Amygdala (tissue), 56 donors: Measurements from ENCODE around the gene ARID4A.
"Not testable (repeated sequence)": the region's sequence is repeated elsewhere in the genome, so short reads cannot be mapped to it uniquely, and the experiment has no call there.

Source experiments
- DNase-seq, 56 donors: peaks; one replicate each; lab custom pipeline; 2025; lab: John Stamatoyannopoulos, UW

The ARID4A gene, protein sequence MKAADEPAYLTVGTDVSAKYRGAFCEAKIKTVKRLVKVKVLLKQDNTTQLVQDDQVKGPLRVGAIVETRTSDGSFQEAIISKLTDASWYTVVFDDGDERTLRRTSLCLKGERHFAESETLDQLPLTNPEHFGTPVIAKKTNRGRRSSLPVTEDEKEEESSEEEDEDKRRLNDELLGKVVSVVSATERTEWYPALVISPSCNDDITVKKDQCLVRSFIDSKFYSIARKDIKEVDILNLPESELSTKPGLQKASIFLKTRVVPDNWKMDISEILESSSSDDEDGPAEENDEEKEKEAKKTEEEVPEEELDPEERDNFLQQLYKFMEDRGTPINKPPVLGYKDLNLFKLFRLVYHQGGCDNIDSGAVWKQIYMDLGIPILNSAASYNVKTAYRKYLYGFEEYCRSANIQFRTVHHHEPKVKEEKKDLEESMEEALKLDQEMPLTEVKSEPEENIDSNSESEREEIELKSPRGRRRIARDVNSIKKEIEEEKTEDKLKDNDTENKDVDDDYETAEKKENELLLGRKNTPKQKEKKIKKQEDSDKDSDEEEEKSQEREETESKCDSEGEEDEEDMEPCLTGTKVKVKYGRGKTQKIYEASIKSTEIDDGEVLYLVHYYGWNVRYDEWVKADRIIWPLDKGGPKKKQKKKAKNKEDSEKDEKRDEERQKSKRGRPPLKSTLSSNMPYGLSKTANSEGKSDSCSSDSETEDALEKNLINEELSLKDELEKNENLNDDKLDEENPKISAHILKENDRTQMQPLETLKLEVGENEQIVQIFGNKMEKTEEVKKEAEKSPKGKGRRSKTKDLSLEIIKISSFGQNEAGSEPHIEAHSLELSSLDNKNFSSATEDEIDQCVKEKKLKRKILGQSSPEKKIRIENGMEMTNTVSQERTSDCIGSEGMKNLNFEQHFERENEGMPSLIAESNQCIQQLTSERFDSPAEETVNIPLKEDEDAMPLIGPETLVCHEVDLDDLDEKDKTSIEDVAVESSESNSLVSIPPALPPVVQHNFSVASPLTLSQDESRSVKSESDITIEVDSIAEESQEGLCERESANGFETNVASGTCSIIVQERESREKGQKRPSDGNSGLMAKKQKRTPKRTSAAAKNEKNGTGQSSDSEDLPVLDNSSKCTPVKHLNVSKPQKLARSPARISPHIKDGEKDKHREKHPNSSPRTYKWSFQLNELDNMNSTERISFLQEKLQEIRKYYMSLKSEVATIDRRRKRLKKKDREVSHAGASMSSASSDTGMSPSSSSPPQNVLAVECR

DNA sequence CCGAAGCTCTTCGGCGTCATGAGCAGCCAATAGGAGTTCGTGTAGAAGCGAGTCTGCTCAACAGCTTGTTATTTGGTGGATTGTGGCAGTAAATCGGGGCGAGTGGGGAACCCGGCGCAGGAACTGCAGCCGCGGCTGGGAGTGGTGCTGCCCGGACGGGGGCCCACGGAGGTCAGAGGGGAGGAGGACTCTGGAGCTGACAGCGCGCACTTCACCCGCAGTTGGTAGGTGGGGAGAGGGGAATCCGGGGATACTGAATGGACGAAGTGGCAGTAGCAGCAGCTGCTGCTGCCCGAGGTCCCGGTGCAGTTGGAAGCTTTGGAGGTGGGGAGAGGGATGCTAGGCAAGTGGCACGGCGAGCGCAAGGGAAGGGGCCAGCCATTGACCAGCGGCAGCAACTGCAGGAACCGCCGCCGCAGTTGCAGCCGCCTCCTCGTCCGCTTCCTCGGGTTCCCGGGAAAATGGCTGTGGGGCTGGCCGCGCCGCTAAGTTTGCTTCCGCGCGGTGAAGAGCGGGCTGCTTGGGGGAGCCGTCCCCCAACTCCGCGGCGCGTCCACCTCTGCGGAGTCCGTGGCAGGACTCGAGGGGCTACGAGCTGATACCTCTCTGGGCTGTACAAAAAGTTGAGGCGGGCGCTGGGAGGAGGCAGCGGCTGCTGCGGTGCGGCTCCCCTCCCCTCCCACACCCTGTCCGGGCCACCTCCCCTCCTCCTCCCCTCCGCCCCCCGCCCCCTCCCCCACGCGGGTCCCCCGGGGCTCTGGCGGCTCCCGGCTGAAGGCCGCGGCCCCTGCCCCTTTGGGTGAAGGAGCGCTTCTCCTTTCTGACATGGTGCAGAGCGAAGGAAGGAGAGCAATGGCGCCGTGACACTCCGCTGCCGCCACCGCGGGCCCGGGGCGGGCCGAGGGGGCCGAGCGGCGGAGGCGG is at the start of gene ARID4A:
ARID4A (plus strand) TSS at position 79 of the 924 bp plus-strand sequence. CDS start 1,300 bp downstream, outside the sequence.
- peak in 36 of 56 donors; percentile 9 to 99 (median 94) for DNase-seq

DNA sequence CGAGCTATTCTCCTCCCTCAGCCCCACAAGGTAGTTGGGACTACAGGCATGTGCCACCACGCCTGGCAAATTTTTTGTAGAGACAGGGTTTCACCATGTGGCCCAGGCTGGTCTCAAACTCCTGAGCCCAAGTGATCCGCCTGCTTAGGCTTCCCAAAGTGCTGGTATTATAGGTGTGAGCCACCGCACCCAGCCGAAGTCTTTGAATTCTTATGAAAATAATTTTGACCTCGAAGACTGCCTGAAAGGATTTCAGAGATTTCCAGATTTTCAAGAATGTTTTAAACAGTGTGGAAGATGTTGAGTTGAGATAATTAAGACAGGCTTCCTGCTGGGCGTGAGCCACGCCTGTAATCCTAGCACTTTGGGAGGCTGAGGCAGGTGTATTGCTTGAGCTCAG is 48.7 kb upstream of the ARID4A start:
- no peak for DNase-seq

DNA sequence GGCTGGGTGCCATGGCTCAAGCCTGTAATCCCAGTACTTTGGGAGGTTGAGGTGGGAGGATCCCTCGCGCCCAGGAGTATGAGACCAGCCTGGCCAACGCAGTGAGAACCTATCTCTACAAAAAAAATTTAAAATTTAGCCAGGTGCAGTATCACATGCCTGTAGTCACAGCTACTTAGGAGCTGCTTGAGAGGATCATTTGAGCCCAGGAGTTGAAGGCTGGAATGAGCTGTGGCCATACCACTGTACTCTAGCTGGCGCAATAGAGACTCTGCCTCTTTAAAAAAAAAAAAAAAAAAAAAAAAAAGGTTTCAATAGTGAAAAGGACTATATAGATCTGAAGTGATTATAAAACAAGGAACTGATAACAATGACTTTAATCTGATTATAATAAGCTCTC is 40.2 kb upstream of the ARID4A start:
- DNase-seq: no peak

DNA sequence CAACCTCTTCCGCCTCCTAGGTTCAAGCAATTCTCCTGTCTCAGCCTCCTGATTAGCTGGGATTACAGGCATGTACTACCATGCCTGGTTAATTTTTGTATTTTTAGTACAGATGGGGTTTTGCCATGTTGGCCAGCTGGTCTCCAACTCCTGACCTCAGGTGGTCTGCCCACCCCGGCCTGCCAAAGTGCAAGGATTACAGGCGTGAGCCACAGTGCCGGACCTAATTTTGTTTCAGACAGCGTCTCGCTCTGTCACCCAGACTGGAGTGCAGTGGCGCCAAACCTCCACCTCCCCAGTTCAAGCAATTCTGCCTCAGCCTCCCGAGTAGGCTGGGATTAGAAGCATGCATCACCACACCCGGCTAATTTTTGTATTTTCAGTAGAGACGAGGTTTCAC is 36.4 kb upstream of the ARID4A start:
- DNase-seq: not testable (repeated sequence)

DNA sequence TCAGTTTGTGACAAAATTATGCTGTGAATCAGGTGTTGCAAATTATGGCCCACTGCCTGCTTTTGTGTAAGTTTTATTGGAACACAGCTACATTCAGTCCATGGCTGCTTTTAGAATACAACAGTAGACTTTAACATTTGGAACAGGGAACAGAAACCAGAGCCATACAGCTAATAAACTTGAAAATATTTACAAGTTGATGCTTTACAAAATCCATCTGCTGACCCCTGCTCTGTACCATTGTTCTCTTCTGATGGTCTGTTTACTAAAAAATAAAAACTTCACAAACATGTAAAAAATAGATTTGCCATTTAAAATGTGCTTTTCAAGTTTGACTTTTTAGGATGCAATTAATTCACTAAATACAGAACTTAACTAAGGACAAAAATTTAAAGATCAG is 33.0 kb upstream of the ARID4A start:
- DNase-seq: no peak

DNA sequence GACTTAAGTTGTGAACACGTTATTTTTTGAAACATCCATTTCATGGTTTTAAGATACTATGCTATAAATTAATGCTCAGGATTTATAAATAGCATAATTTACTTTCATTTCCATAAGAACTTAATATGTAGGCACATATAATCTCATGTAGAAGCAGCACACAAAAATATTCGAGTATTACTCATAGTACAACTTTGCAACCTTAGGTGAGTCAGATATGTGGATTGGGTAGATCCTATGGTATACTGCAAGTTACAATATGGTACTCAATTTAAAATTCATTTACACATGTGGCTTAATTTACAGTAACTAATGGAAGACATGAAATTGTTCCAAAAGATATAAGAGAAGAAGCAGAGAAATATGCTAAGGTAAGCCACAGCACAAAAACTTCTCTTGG is 27.7 kb upstream of the ARID4A start:
- no peak for DNase-seq

DNA sequence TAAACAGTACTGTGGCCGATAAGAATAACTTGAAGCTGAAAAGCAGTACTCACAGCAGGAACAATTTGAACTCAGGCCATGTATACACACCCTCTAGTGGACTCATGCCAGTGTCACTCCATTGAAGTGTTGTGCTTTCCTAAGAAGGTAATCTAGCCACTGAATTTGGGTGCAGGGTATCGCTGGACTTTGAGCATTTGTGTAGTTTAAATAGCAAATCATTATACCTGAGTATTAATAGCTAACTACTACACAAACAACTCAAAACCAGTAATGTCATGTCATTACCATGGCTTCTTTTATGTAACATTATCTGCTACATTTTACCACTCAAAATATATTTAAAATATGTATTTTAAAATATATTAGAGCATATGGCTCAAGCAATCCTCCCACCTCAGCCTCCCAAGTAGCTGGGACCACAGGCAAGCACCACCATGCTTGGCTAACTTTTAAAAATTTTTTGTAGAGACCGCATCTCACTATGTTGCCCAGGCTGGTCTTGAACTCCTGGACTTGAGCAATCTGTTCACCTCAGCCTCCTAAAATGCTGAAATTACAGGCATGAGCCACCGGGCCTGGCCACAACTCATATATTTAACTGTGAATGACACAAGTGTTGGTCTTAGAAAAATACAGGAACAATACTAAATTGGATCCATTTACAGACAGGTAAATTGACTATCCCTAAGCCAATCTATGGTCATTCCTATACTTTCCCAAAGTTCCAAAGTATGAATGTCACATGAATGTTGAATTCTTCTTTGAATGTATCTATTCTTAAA is 25.6 kb upstream of the ARID4A start:
- peak in 1 of 56 donors; percentile 3 for DNase-seq

DNA sequence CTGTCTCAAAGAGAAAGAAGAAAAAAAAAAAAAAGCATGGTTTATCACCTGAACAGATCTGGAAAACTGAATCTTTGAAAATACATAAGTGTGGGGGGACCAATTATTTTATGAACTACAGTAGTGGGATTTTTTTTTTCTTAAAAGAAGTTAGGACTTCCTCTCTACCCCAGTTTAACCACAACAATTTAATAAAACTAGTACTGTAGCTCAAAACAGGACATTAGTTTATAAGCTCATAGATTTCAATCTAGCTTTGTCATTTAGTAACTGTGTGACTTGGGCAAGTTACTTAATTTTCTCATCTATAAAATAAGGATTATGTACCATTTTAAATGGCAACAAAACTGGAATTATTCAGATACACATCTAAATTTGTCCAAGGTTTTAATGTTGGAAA is 23.5 kb upstream of the ARID4A start:
- no peak for DNase-seq

DNA sequence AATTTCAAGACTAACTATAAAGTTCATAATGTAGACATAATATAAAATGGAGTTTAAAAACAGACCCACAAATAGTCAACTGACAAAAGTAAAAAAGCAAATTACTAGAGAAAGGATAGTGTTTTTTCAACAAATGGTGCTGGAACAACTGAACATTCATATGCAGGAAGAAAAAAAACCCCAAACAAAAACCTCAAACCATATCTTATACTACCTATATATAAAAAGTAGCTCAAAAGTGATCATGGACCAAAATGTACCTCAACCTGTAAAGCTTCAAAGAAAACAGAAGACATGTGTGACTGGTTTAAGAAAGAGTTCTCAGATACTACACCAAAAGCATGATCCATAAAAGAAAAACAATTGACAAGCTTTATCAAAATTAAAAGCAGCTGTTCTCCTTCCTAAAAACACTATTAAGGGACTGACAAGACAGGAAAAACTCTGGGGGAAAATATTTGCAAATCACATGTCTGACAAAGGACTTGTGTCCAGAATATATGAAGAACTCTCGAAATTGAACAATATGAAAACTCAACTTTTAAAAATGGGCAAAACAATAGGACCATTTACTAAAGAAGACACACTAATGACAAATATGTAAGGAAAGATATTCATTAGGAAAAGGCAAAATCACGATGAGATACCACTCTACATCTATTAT is 22.7 kb upstream of the ARID4A start:
- no peak for DNase-seq

DNA sequence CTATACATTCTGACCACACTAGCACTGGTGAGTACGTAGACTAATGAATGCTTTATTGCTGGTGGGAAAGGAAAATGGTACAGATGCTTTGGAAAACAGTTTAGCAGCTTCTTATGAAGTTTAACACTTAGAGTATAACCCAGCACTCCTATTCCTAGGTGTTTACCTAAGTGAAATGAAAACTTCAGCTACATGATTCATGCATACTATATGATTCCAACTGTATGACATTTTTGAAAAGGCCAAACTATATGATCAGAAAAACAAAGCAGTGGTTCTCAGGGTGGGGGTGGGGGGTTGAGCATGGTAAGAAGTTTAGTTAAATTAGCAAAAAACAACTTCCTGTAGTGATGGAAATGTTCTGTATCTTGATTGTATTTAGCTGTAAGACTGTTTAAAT is 22.1 kb upstream of the ARID4A start:
- no peak for DNase-seq

DNA sequence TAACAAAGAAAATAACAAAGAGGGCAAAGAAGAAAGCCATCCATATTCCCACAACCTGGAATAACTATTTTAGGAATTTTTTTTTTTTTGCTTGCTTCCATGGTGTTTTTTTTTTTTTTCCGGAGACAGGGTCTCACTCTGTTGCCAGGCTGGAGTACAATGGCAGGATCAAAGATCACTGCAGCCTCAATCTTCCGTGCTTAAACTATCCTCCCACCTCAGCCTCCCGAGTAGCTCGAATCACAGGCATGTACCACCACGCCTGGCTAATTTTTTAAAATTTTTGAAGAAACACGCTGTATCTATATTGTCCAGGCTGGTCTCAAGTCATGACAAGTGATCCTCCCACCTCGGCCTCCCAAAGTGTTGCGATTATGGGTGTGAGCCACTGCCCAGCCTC is 20.2 kb upstream of the ARID4A start:
- DNase-seq: no peak

DNA sequence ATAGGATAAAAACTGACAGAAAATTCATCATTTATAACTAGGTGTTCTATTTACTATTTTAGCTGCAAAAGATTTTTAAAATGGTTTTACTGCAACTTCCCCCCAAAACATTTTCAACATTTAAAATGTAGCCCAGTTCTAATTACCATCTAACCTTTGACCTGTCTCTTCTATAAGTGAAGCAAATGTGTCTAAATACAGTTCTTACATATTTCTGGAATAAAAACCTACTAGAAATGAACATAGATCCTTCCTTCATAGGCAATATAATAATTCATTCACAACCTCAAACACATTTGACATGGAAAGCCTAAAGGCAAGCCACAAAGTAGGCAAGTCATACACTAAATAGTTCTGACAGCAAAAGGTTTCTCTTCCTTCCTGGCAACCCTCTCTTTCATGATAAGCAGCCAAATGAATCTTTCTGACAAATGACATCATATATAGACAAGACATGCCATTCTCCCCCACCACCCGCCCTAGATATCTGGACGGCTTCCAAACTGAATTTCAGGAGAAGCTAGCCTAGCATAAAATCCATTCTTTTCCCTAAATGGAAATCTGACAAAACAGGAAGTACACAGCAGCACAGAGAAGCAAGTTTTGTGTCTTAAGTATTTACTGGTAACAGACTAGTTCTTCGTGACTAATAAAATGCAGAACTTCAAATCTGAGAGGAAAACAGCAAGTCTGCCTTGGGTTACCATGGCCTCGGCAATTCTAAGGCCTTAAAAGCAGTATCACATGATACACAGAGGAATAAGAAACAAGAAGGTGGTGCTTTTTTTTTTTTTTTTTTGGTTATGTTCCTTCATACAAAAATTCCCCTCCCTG is 17.2 kb upstream of the ARID4A start:
- peak in 22 of 56 donors; percentile 1 to 52 (median 17) for DNase-seq

DNA sequence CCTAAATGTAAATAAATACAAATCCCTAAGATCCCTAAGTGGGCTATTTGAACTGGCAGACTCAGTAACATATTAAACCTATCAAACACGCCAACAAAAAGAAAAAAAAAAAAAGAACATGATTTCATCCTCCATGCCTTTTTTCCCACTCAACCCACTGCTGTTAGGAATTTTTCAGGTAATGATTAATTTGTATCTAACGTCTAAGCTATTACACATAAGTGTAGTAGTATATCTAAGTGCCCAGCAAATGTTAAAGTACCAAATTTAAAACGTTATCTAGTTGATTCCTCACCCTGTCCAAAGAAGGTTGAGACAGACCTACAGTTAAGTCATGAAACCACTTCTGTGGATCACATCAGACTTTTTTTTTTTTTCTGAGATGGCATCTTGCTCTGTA is 16.4 kb upstream of the ARID4A start:
- no peak for DNase-seq

DNA sequence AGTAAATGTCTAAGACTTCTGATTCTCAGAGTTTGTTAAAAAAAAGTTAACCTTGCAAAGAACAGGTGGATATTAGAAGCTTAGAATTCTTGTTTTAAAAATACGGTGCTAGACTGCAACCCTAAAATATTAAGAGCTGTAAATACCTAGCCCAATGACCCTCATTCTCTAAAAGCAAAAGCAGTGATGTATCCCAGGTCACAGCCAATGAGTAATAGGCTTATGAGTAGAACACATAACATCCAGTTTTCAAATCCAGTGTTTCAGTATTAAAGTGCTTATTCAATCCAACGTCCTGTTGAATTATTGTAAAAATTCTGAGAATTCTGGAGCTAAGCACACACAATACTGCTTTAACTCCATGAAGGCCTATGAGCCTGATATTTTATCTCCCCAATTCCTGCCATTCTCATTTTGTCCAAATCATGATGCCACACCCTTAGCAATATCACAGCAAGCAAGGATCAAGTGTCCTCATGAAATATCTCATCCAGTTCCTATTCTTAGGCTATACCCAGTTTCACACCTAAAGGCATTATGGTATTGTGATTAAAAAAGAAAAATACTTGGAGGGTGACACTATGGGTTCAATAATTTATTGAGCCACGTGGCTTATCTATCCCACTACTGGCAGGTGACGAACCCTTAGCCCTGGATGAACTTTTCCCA is 15.3 kb upstream of the ARID4A start:
- DNase-seq: no peak

DNA sequence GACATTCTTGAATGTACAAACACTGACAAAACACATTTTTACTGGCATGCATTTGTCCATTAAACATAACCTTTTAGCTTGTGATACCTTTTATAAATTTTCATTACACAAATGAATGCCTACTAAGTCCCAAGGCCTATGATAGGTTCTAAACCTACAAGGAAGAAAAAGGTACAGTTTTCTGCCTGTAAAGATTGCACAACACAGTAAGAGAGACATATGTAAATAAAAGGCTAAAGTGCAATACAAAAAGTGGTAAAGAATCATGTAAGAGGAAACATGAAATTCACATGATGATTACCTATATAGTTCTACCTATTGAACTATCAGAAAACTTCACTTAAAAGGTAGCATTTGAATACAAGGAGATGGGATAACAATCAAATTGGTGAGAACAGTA is 14.6 kb upstream of the ARID4A start:
- DNase-seq: no peak

DNA sequence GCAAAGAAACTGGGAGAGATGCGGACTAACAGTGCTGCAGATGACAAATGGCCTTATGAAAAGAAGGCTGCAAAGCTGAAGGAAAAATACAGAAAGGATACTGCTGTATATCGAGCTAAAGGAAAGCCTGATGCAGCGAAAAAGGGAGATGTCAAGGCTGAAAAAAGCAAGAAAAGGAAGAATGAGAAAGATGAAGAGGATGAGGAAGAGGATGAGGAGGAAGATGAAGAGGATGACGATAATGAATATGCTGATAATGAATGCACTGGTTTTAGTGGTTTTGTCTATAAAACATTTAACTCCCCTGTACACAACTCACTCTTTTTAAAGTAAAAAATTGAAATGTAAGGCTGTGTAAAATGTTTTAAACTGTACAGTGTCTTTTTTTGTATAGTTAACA is 13.2 kb upstream of the ARID4A start:
- no peak for DNase-seq

DNA sequence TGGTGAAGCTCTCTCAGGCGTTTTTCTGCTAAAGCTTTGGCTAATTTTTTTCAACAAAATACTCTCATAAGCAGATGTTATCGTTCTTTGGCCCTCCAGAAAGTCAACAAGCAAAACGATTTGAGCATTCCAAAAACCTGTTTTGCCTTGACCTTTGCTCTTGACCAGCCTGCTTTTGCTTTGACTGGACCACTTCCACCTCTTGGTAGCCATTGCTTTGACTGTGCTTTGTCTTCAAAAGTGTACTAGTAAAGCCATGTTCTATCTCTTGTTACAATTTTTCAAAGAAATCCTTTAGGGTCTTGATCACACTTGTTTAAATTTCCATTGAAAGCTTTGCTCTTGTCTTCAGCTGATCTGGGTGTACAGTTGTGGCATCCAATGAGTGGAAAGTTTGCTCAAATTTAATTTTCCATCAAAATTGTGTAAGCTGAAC is 10.7 kb upstream of the ARID4A start:
- DNase-seq: no peak
